ENCODE measurements around the gene GPR141.

GPR141 gene

GRCh38 chr7:37782166-37782565 lies 98.6 kb downstream of the GPR141 start:
- no peaks in the 10 kb centered on the region for H3K4me1 ChIP-seq (ENCODE audit: control insufficient read depth, insufficient read depth, low read length, unreplicated experiment)

GRCh38 chr7:37784015-37784414 lies 100.4 kb downstream of the GPR141 start:
- Histone ChIP-seq H3K4me3 (ENCODE audit: low read depth, low read length) (no peak overlapping the region), H3K36me3 (ENCODE audit: insufficient read depth, low read length) (no peaks in the 10 kb centered on the region), H3K27me3 (ENCODE audit: insufficient read depth, low read length) (no peaks in the 10 kb centered on the region), H3K27ac (ENCODE audit: low read depth, low read length) (no peak overlapping the region), H2AFZ (ENCODE audit: low read length, unreplicated experiment) (no peak overlapping the region), H3K4me1 (ENCODE audit: control insufficient read depth, insufficient read depth, low read length, unreplicated experiment) (no peaks in the 10 kb centered on the region), H3K79me2 (ENCODE audit: control insufficient read depth, insufficient read depth, low read length, unreplicated experiment) (no peaks in the 10 kb centered on the region)

More at GRCh38 chr7:37782166-37782565, 98.6 kb downstream of the GPR141 start:
- H3K4me3 ChIP-seq (ENCODE audit: low read depth, low read length), result no peak overlapping the region
- no peaks in the 10 kb centered on the region for H3K79me2 ChIP-seq (ENCODE audit: control insufficient read depth, insufficient read depth, low read length, unreplicated experiment)
- H2AFZ ChIP-seq (ENCODE audit: low read length, unreplicated experiment), result no peak overlapping the region
- no peaks in the 10 kb centered on the region for H3K36me3 ChIP-seq (ENCODE audit: insufficient read depth, low read length)
- H3K27ac ChIP-seq (ENCODE audit: low read depth, low read length), result no peak overlapping the region
- H3K27me3 ChIP-seq (ENCODE audit: insufficient read depth, low read length), result no peaks in the 10 kb centered on the region

DNA sequence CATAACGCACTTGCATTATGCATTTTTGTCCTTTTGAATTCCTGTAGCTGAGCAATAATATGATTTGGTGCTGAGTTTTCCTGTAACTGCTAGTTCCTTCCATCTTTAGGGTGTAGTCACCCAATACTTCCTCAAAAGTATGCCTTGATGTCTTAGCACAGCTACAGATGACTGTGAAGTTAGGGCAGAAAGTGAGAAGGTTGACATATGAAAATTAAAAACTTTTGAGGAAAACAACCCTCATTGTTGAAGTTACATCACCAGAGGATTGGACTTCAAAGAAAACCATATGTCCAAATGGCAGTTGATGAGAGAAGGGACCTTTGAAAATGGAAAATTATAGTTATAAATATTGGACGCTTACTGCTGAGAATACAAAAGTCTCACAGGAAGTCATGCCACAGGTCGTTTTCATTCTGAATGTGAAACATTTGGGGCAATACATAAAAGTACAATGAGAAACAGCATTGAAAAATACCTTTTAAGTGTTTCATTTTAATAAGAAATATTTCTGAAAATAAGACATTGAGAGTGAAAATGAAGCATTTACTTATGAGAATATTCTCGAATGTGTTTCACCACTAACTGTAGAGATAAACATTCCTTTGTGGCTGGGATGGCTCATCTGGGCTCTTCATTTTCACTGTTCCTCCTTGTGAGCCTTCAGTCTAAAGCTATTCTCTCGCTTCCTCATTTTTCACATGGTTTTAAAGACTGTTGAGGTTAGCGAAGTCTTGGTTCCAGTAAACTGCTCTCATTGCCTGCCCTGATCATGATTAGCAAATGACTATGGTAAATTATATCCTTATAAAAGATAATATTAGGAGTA lies 103.4 kb downstream of the GPR141 start:
- no peak overlapping the region for H3K27ac ChIP-seq (ENCODE audit: low read depth, low read length)
- H3K4me3 ChIP-seq (ENCODE audit: low read depth, low read length), result no peak overlapping the region
- H3K27me3 ChIP-seq (ENCODE audit: insufficient read depth, low read length), result no peaks in the 10 kb centered on the region
- H3K4me1 ChIP-seq (ENCODE audit: control insufficient read depth, insufficient read depth, low read length, unreplicated experiment), result no peaks in the 10 kb centered on the region
- no peaks in the 10 kb centered on the region for H3K36me3 ChIP-seq (ENCODE audit: insufficient read depth, low read length)
- H2AFZ ChIP-seq (ENCODE audit: low read length, unreplicated experiment), result no peak overlapping the region
- no peaks in the 10 kb centered on the region for H3K79me2 ChIP-seq (ENCODE audit: control insufficient read depth, insufficient read depth, low read length, unreplicated experiment)
